HG03469 (cell line): Measurements from ENCODE around the gene CCBE1.
A peak's percentile ranks its signal among the peaks of the same experiment; 100 is the strongest.

Source experiments
- ATAC-seq: cut with Tn5 transposase; IDR thresholded peaks from one replicate; pipeline ENCODE4 v1.9.1; 2021; ENCODE audit warnings: mild to moderate bottlenecking, moderate library complexity, moderate number of reproducible peaks; ENCODE audit not compliant: unreplicated experiment

Gene CCBE1

DNA sequence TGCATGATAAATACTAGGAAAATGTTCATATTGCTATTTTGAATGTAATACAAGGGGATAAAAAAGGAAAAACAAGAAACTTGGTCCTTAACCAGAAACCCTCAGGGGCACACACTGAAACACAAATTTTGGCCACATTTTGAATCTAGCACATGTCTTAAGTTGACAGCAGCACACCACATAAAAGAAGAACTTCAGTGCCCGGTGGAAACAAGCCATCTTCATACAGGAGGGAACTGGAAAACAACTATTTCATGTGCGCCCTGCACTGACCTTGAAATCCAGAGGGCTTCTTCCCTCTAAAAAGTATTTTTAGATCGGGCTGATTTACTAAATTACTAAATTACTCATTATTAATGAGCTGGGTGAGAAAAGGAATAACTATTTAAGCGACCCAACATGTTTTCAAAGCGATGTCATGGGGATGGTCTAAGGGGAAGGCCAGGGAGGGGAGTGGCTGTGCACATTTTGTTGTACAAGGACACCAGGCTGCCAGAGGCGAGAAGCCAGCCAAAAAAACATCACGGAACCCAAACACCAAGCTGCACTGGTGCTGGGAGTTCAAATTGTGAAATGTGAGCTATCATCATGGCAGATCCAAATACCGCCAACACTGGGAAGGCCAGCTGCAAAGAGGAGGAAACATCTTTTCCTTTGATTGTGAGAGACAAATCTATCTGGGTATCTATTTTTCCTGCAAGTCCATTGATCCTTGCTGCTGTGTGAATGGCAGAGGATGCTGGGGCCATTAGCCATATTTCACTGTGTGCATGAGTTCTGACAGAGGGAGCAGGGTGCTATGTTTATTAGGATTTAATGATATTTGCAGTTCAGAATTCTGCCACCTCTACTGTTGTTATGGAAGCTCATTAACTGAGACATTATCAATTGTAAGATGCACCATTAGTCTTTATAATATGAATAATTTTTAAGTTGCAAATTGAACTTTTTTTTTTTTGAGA, 187.5 kb downstream of the CCBE1 start:
- ATAC-seq: no peak

DNA sequence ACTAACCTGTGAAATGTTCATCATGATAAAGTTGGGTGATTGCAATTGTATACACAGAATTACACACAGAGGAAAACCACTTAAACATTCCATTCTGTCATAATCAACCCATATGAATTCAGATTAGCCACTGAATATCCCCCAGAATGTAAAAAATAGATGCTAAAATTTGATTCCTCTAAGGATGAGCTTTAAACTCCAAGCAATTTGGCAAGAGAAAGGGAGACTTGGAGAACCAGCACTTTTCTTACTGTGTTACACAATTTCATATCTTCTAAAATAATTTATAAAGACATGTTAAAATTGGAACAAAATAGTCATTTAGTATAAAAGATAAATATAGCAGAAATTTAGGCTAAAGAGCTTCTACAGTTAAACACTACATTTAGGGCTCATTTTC, 191.9 kb downstream of the CCBE1 start:
- ATAC-seq: no peak

DNA sequence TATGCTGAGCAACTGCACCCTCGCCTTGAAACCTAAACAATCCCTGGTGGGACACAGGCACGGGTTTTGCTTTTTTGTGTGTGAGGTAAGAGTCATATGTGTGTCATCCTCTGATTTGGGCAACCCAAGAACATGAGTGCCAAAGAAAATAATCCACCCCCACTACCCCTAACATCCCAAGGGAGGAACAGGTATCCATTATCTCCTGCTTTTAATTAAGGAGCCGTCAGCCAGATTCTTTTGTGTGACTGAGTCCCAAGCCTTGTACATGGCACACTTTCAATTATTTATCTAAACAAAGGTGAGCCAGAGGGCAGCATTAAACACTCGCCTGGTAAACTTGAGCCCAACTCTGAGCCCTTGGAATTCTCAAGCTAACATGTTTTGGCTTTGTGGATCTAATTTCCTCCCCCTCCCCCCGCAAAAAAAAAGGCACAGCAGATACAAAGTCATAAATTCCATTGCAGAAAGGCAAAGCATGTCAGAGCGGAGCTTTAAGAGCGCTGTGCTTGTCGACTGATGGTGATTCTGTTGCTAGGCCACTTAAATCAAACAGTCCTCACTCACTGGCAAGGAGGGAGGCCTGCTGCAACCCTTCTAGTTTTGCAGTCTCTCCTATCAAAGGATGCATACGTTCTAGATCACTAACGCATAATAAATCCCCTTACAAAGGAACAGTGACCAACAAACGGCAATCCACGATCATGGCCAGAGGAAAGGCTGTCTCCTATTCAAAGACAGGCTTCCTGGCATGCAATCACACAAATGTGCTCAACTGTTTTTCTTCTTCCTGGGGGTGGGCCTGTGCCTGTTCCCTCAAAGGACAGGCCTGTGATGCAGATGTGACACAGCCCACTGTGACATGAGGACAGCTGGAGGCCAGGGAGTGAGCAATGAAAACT, 194.7 kb downstream of the CCBE1 start:
- ATAC-seq: no peak

DNA sequence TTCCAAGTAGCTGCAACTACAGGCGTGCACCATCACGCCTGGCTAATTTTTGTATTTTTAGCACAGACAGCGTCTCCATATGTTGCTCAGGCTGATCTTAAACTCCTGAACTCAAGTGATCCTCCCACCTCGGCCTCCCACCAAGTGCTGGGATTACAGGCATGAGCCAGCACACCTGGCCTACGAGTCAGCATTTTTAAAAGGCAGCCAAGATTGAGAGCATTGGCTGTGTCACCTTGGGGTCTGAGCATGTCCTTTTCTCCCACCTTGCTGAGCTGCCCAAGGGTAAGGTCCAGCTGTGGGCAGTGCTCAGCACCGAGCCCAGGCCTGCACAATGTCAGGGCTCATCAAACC, 195.3 kb downstream of the CCBE1 start:
- ATAC-seq: no peak

DNA sequence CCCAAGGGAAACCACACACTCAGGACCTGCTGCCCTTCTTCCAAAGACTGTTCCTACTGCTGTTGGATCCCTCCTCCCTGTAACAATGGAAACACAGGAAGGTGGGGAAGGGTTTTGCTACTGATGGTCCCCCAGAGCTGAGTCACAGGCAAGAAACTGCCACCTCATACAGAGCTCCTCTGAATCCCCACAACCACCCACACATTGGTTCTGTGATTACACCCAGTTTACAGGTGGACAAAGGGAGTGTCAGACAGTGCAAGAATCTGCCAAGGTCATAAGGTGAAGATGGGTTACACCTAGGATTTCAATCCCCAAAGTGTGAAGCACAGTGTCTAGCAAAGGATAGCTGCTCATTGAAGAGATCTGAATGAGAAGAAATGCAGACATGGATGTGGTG, 196.5 kb downstream of the CCBE1 start:
- no peak for ATAC-seq

DNA sequence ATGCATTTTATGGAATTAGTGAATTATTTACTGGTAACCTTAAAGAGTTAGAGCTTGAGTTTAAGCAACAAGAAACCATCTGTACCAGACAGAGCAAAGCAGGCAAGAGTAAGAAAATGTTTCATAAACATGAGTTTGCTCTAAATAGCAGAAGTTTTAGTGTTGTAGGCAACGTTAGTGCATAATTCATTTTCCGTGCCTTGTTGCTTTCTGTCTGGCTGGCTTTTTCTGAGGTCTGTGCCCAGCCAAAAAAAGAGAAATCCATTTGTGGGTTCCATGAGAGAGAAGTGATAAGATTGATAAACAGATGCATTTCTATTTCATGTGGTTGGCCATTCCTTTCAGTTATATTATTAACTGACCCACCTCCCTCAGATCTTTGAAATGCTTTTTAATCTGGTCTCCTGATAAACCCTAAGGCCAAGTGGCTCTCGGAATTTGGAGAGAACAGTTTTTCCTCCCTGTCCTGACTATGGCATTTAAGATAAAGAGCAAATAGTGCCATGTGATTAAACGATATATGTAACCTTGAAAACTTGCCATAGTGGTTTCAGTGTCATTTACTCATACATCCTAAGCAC, 198.6 kb downstream of the CCBE1 start:
- no peak for ATAC-seq

DNA sequence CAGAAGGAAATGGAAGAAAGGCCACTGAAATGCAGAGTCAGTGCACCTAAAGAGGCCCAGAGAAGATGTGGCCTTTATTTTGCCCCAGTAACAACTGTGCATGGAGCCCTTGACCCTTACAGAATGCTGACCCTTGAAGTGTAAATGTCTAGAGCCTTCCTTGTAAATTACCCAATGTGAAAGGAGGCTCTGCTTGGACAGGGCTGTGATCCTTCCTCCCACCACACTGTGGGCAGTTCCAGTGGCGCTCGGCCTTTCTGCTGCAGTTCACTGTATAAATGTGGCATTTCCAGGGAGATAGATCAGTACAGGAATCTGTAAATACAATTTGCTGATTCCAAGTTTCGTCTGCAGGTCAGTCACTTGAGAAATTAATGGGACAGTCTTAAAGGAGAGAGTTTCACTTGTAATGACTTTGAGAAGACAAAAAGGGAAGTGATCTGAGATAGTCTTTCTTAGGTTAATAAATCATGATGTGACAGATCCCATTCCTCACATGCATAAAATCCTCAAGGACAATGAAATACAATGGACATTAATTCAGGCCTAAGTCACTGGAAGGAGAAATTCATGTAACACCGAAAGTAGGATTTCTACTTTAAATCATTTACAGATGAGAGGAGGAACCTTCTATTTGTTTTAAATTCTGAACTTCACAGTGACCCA, 204.3 kb downstream of the CCBE1 start:
- ATAC-seq: no peak

DNA sequence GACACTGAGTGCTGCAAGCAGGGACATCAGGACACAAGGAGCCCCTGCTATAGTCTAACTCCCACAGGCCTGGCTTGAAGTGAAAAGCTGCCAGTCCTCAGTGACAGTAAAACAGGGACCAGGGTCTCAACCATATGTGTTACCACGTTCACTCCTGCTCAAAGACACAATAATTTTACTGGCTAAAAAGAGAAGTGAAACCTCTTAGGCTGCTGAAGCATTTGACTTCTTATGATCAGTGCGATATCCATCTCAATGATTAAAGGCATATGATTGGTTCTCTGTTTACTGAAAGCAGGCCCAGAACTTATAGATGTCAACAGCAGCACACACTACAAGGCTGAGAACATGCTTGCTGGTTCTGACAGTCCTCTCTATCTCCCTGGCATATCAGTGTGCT, 208.3 kb downstream of the CCBE1 start:
- ATAC-seq: peak; percentile 76

DNA sequence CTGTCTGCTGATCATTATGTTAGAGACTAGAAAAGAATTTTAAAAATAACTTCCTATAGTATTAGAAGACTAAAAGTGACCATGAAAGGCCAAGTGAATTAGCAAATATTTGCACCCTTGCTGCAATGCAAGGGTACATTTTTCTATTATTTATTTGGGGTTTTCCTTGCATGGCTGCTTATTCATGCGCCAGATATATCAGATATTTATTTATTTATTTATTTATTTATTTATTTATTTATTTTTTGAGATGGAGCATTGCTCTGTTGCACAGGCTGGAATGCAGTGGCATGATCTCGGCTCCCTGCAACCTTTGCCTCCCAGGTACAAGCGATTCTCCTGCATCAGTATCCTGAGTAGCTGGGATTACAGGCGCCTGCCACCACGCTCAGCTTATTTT, 211.8 kb downstream of the CCBE1 start:
- ATAC-seq: no peak

DNA sequence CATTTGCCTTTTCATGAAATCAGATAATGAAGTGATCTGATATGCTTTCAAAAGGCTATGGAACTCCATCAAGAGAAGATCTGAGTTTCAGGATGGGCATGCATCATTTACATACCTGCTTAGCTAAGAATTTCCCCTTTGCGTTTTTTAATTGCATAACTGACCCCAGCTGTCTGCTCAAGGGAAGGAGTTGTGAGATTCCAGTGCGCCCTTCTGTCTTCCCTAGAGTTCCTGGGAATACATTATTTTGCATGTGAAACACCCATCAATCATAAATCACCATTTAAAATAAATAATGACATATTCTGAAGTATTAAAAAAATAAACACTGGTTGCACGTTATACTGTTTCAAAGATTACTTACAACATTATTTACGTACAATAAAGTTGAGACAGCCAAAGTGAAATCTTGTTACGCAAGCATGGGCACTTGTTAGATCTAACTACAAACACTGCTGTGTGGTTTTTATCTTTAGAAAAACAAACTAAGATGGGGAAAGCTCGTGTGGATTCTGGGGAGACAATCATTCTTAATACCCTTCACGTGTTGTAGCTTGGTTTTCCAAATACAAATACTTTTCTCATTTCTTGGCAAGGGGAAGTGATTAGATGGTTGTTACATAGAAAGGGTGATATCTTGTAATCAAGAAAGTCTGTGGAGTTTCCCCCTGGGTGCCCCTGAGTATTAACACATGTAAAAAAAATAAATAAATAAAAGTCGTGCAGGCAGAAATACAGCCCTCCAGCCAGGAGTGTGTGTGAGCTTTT, 212.5 kb downstream of the CCBE1 start:
- ATAC-seq: no peak

DNA sequence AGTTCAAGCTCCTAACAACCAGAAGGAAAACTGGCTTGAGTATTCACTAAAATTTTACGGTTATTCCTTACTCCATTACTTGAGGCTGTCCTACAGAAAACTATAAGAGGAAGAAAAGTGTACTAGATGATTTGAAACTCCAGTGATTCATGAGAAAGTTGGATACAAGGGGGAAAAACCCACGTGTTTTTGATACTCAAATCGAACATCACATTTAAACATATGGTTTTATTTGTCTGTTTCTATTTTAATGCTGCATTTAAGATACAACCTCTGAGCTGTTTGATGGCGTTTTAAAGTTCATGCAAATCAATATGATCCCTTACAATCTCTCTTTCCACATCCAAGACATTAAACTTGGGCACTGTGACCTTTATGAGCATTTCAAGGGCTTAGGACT, 213.1 kb downstream of the CCBE1 start:
- ATAC-seq: no peak

DNA sequence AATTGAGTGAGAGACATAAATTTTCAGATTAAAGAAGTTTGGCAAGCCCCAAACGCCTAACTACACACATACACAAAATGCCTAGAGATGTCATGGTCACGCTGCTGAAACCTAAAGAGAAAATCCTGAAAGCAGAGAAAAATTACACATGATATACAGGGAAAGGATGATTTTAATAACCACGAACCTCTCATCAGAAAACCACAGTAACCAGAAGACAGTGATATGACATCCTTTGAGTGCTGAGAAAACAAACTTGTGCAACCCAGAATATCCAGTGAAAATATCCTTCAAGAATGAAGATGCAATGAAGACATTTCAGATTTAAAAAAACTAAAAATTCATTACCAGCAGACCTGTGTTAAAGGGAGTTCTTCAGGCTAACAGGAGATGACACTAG, 215.8 kb downstream of the CCBE1 start:
- ATAC-seq: no peak

DNA sequence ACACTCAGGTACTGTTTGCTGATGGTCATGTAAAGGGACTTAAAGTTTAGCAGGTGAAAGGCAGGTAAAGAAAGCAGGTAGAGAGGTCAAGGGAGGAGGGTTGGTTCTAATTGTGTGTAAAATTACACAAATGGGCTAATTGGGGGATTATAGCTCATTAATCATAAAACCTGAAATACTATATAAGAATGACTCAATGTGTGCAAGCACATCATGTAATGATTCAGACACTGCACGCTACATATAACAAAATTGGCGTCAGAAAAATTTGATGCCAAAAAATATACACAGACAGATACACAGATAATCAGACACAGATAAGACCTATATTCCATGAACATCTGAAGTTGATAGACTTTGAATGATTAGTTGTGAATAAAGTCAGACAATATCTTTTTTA, 217.4 kb downstream of the CCBE1 start:
- no peak for ATAC-seq

DNA sequence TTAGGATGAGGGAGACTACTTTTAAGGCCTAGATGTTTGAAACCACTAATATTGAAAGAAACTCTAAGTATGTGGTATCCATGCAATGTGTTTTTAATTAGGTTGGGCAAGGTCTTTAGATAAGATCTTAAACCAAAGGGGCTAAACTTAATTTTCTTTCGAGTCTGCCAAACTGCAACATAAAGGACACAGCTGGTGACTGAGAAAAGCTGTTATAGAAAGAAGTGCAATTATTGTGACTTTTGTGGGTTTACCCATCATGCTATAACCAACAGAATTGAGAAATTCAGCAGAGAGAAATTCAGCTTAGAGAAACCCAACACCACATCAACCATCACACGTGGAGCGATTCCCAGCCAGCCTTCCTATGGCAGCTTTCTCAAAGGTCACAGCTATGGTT, 218.6 kb downstream of the CCBE1 start:
- ATAC-seq: no peak

DNA sequence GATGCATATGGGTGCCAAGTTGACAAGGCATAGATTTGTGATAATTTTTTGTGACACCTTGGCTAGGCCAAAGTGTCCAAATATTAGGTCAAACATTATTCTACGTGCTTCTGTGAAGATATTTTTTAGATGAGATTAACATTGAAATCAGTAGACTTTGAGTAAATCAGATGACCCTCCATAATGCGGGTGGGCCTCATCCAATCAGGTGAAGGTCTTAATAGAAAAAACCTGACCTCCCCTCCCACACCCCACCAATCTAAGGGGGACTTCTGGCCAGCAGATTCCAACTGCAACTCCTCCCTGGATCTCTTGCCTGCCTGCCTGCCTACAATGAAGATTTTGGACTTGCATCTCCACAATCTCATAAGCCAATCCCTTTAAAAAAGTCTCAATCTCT, 219.4 kb downstream of the CCBE1 start:
- ATAC-seq: no peak

DNA sequence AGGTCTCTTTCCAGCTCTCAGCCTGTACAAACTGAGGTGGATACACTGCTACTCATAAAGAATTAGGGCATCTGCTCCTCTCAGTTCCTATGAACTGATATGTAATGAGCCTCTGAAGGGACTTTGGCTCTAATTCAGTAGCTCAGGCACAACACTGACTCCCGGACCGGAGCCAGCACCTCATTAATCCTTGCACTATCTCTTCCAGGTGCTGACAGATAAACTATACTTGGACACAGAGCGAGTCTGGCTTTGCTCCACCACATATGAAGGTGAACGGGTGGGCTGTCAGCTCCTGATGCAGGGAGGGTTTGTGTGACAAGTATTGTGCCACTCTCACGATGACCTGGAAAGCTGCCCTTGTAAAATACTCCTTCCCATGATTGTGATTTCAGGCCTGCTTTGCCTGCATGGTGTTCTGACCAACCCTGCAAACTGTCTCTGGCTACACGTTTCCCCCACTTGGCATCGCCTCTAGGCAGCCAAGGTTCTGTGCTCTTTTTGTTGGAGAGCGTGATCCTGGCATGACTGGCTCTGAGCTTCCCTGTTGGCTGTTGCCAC, 226.6 kb downstream of the CCBE1 start:
- ATAC-seq: no peak

DNA sequence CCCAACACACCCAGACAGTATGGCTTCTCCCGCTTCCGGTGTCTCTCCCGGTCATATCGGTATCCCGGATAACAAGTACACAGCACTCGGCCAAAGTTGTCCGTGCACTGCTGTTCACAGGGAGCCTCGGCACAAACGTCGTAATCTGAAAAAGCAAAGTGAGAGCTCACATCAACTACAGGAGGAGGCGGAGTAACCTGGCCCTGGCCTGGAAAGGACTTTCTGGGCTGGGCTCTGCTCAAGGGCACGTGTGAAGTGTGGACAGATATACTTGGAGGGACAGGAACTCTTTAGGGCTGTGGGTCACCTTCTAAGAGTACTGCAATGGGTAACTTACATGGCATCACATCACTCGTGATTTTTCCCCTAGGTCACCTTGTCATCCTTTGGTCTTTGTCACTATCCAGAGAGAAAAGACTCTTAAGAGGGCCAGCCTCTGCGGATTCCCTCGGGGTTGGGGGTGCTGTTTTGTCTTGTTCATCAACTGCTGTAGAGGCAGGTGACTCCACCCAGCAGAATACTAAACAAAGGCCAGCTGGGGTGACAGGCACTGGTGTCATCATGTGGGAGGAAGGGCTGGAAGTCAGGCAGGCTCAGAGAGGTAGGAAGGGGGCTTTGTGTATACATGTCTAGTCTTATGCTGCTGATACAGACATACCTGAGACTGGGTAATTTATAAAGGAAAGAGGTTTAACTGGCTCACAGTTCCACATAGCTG, 227.6 kb downstream of the CCBE1 start:
- no peak for ATAC-seq

DNA sequence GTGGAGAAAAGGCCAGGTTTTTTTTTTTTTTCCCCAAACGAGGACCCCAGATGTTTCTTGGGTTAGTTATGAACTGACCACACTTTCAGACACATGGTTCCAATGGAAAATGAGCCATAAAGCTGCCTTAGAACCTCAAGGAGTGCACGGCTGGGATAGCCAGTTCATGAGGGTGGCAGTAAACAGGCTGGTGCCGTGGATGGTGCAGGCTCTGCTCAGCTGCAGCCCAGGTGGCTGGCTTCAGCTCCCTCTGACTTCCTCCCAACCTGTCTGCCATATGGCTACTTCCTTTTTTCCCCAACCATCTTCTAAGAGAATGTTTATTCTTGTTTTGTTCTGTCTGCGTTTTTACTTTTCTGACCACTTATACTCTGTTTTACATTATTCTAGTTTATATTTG, 228.4 kb downstream of the CCBE1 start:
- ATAC-seq: no peak

DNA sequence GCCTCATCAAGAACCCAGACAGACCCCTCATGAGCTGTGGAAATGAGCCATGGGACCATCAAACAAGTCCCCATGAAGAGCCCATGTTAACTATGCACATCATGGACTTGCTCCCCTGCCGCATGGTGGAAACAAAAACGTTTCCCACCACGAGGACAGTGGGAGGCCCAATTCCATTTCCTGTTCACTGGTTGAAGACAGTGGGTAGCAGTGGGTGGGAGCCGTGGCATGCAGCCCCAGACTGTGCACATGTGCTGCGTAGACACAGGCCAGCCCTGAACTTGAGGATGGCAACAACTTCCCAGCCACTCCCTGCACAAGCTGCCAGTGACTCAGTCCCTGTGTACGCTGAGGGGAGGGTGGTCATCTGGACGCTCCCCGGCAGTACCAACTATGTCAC, 229.7 kb downstream of the CCBE1 start:
- ATAC-seq: no peak
